ENCODE measurements around the gene STK17A.

DNA sequence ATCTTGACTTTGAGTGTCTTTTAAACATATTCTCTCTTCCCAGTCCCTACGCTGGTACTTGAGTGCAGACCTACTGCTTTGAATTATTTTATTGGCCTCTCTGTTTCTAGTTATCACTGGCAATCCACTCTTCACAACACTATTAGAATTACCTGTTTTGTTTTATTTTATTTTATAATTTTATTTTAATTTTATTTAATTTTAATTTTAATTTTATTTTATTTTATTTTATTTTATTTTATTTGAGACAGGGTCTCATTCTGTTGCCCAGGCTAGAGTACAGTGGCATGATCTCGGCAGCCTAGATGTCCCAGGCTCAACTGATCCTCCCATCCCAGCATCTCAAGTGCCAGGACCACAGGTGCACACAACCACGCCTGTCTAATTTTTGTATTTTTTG is 6.8 kb downstream of the STK17A start:
- TF ChIP-seq, protein P1, sequence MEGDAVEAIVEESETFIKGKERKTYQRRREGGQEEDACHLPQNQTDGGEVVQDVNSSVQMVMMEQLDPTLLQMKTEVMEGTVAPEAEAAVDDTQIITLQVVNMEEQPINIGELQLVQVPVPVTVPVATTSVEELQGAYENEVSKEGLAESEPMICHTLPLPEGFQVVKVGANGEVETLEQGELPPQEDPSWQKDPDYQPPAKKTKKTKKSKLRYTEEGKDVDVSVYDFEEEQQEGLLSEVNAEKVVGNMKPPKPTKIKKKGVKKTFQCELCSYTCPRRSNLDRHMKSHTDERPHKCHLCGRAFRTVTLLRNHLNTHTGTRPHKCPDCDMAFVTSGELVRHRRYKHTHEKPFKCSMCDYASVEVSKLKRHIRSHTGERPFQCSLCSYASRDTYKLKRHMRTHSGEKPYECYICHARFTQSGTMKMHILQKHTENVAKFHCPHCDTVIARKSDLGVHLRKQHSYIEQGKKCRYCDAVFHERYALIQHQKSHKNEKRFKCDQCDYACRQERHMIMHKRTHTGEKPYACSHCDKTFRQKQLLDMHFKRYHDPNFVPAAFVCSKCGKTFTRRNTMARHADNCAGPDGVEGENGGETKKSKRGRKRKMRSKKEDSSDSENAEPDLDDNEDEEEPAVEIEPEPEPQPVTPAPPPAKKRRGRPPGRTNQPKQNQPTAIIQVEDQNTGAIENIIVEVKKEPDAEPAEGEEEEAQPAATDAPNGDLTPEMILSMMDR (conservative IDR thresholded peaks at IDR 0.05; ENCODE audit: low read length) = no peak
- no peak for TF ChIP-seq EZH2phosphoT487 (IDR thresholded peaks at IDR 0.05; ENCODE audit: borderline replicate concordance, low read depth, low read length)
